ENCODE measurements around the gene AGPAT1.

- TF ChIP-seq POLR2A (IDR thresholded peaks at IDR 0.05; ENCODE audit: low read length): no peak
- TF ChIP-seq GATA1 (IDR thresholded peaks at IDR 0.05; ENCODE audit: low read depth, low read length): no peak
These were observed 35.4 kb downstream of the AGPAT1 start for GRCh38 chr6:32140420-32141046.

All from erythroblast (primary cell).